ENCODE data around the gene EPHA6. TPM values are rescaled to one million over a fixed set of nuclear protein-coding genes. Genes with fewer than 3 reads are reported as not detected.

EPHA6 gene
- total and polyA plus RNA-seq, 9 donors, result 2.0 to 20.9 (median 9.2) TPM

- Histone ChIP-seq H3K9me3 (no peaks in the 10 kb centered on the region), H3K4me1 (ENCODE audit: insufficient read depth) (no peaks in the 10 kb centered on the region), H3K36me3 (no peaks in the 10 kb centered on the region), H3K4me3 (no peak overlapping the region), H3K27me3 (no peaks in the 10 kb centered on the region), H3K27ac (no peak overlapping the region)
- intact Hi-C loops (cut with DNase I), result no loop called here
- 93 to 98% (median 96%) methylated on average over 3 of the region's 3 CpGs for WGBS, 3 donors
- TF ChIP-seq POLR2A (IDR thresholded peaks at IDR 0.05) (no peak), CTCF (IDR thresholded peaks at IDR 0.05) (no peak), EP300 (IDR thresholded peaks at IDR 0.05) (no peak)
- DNase-seq, result no peak
These were observed 223.0 kb downstream of the EPHA6 start for GRCh38 chr3:97037294-97037943.

- Histone ChIP-seq H3K4me1 (ENCODE audit: insufficient read depth) (no peaks in the 10 kb centered on the region), H3K36me3 (no peaks in the 10 kb centered on the region), H3K27me3 (no peaks in the 10 kb centered on the region), H3K9me3 (no peaks in the 10 kb centered on the region), H3K27ac (no peak overlapping the region), H3K4me3 (no peak overlapping the region)
- intact Hi-C loops (cut with DNase I), result no loop called here
- TF ChIP-seq POLR2A (IDR thresholded peaks at IDR 0.05) (no peak), CTCF (IDR thresholded peaks at IDR 0.05) (no peak), EP300 (IDR thresholded peaks at IDR 0.05) (no peak)
- WGBS, 3 donors, result 34 to 52% (median 38%) methylated on average over 2 of the region's 2 CpGs
- DNase-seq, result no peak
These were observed 229.0 kb downstream of the EPHA6 start for GRCh38 chr3:97043411-97043810.

- no peak overlapping the region for H3K27ac ChIP-seq
- H3K36me3 ChIP-seq, result no peaks in the 10 kb centered on the region
- no peaks in the 10 kb centered on the region for H3K4me1 ChIP-seq (ENCODE audit: insufficient read depth)
- H3K27me3 ChIP-seq, result no peaks in the 10 kb centered on the region
- intact Hi-C loops (cut with DNase I), result no loop called here
- WGBS, 3 donors, result 89 to 97% (median 90%) methylated on average over 3 of the region's 3 CpGs
- H3K4me3 ChIP-seq, result no peak overlapping the region
- H3K9me3 ChIP-seq, result no peaks in the 10 kb centered on the region
- TF ChIP-seq EP300 (IDR thresholded peaks at IDR 0.05), result no peak
- no peak for TF ChIP-seq CTCF (IDR thresholded peaks at IDR 0.05)
- no peak for TF ChIP-seq POLR2A (IDR thresholded peaks at IDR 0.05)
- DNase-seq, result no peak
These were observed 243.0 kb downstream of the EPHA6 start for GRCh38 chr3:97057365-97057764.

GRCh38 chr3:97059168-97059567 lies 244.8 kb downstream of the EPHA6 start:
- intact Hi-C loops (cut with DNase I), result no loop called here

More at GRCh38 chr3:97059168-97059567, 244.8 kb downstream of the EPHA6 start:
- 60 to 69% (median 62%) methylated on average over 1 of the region's 1 CpG for WGBS, 3 donors
- Histone ChIP-seq H3K27ac (no peak overlapping the region), H3K9me3 (no peaks in the 10 kb centered on the region), H3K4me3 (no peak overlapping the region), H3K36me3 (no peaks in the 10 kb centered on the region), H3K4me1 (ENCODE audit: insufficient read depth) (no peaks in the 10 kb centered on the region), H3K27me3 (no peaks in the 10 kb centered on the region)
- no peak for DNase-seq
- TF ChIP-seq CTCF (IDR thresholded peaks at IDR 0.05), result no peak
- no peak for TF ChIP-seq EP300 (IDR thresholded peaks at IDR 0.05)
- TF ChIP-seq POLR2A (IDR thresholded peaks at IDR 0.05), result no peak
